ENCODE measurements around the gene ALKBH5. TPM values are rescaled to one million over a fixed set of nuclear protein-coding genes. Genes with fewer than 3 reads are reported as not detected.

ALKBH5 gene
- total and polyA plus RNA-seq, 2 of the 8 experiments (the other 6 are each of a cell fraction or from before 2014, with no cell fraction given), result 63.7 to 86.4 TPM

DNA sequence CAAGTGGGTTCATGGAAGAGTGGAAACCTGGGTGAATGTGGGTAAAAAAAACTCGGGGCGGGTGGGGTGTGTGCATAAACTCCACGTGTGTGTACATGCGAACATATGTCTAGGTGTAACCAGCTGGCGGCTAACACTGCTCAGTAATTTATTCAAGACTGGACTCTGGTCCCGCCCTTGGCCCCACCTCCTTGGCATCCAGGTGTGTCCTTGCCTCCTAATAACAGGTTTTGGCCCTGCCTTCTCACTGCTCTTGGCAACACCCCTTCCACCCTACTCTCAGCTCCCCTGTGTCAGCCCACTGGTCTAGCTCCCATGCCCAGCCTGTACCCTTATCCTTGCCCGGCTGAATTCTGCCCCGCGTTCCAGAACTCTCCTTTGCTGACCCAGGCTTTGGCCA is 66.6 kb downstream of the ALKBH5 start (continued):
- no peak for TF ChIP-seq RFX5 (IDR thresholded peaks at IDR 0.05; ENCODE audit: borderline replicate concordance, low read depth, low read length)
- no peak for TF ChIP-seq RAD21 (IDR thresholded peaks at IDR 0.05 in 1 of 2, conservative IDR thresholded peaks at IDR 0.05 in 1 of 2; ENCODE audit: low read depth in 2 of 2, low read length in 2 of 2)
- TF ChIP-seq EGR1 (IDR thresholded peaks at IDR 0.05; ENCODE audit: borderline replicate concordance, low read depth, low read length), result no peak
